ENCODE results near the gene POLR1G.

POLR1G gene

DNA sequence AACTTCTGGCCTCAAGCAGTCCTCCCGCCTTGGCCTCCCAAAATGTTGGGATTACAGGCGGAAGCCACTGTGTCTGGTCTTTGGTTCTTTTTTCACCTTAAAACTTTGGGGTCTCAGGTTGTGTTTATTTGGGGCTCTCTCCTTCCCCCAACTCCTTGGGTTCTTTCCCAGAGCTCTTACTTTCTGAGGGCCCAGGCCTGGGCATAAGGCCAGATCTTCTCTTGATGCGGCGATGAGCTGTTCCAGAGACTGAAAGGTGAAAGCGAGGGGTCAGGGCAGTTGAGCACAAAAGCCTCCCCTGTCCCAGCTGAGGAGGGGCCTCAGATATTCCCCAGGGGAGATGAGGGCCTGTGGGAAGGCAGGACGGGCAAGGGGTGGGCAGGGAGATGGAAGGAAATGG lies 7.1 kb downstream of the POLR1G start:
- TF ChIP-seq TAF1 (IDR thresholded peaks at IDR 0.05; ENCODE audit: borderline replicate concordance, insufficient read depth, low read length) (no peak), FOXP2 (optimal IDR thresholded peaks at IDR 0.05; ENCODE audit: borderline replicate concordance, extremely low read depth, extremely low read length, insufficient read depth) (no peak), POLR2AphosphoS5 (IDR thresholded peaks at IDR 0.05; ENCODE audit: low read depth, low read length) (no peak), SIN3A (IDR thresholded peaks at IDR 0.05; ENCODE audit: borderline replicate concordance, insufficient read depth, low read length) (no peak)
- TF ChIP-seq, protein P1, sequence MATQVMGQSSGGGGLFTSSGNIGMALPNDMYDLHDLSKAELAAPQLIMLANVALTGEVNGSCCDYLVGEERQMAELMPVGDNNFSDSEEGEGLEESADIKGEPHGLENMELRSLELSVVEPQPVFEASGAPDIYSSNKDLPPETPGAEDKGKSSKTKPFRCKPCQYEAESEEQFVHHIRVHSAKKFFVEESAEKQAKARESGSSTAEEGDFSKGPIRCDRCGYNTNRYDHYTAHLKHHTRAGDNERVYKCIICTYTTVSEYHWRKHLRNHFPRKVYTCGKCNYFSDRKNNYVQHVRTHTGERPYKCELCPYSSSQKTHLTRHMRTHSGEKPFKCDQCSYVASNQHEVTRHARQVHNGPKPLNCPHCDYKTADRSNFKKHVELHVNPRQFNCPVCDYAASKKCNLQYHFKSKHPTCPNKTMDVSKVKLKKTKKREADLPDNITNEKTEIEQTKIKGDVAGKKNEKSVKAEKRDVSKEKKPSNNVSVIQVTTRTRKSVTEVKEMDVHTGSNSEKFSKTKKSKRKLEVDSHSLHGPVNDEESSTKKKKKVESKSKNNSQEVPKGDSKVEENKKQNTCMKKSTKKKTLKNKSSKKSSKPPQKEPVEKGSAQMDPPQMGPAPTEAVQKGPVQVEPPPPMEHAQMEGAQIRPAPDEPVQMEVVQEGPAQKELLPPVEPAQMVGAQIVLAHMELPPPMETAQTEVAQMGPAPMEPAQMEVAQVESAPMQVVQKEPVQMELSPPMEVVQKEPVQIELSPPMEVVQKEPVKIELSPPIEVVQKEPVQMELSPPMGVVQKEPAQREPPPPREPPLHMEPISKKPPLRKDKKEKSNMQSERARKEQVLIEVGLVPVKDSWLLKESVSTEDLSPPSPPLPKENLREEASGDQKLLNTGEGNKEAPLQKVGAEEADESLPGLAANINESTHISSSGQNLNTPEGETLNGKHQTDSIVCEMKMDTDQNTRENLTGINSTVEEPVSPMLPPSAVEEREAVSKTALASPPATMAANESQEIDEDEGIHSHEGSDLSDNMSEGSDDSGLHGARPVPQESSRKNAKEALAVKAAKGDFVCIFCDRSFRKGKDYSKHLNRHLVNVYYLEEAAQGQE (IDR thresholded peaks at IDR 0.05; ENCODE audit: insufficient read depth in 1 of 2, low read depth in 2 of 2, low read length in 2 of 2) = no peak

GRCh38 chr19:45414468-45414867 lies 8.0 kb downstream of the POLR1G start:
- TF ChIP-seq, protein P1 (IDR thresholded peaks at IDR 0.05; ENCODE audit: insufficient read depth in 1 of 2, low read depth in 2 of 2, low read length in 2 of 2) = no peak
- TF ChIP-seq TAF1 (IDR thresholded peaks at IDR 0.05; ENCODE audit: borderline replicate concordance, insufficient read depth, low read length) (no peak), FOXP2 (optimal IDR thresholded peaks at IDR 0.05; ENCODE audit: borderline replicate concordance, extremely low read depth, extremely low read length, insufficient read depth) (no peak), SIN3A (IDR thresholded peaks at IDR 0.05; ENCODE audit: borderline replicate concordance, insufficient read depth, low read length) (no peak), POLR2AphosphoS5 (IDR thresholded peaks at IDR 0.05; ENCODE audit: low read depth, low read length) (no peak)

DNA sequence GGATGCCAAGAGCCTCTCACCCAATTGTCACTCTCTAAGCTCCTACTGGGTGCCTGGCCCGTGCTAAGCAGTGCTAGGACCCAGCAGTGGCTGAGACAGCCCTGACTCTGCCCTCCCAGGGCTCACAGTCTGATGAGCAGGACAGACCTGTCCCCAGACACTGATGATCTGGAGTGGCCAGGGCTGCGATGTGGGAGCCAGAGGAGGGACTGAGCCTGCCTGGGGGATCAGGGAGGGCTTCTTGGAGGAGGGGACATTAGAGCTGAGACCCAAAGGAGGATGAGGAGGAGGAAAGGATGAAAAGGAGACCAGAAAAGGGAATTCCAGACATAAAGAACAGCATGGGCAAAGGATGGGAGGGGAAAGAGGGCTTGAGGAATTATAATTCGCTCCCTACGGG lies 10.7 kb downstream of the POLR1G start:
- TF ChIP-seq SIN3A (IDR thresholded peaks at IDR 0.05; ENCODE audit: borderline replicate concordance, insufficient read depth, low read length) (no peak), FOXP2 (optimal IDR thresholded peaks at IDR 0.05; ENCODE audit: borderline replicate concordance, extremely low read depth, extremely low read length, insufficient read depth) (no peak), POLR2AphosphoS5 (IDR thresholded peaks at IDR 0.05; ENCODE audit: low read depth, low read length) (no peak), TAF1 (IDR thresholded peaks at IDR 0.05; ENCODE audit: borderline replicate concordance, insufficient read depth, low read length) (no peak)
- TF ChIP-seq, protein P1 (IDR thresholded peaks at IDR 0.05; ENCODE audit: insufficient read depth in 1 of 2, low read depth in 2 of 2, low read length in 2 of 2) = no peak

- TF ChIP-seq, protein P1 (IDR thresholded peaks at IDR 0.05; ENCODE audit: insufficient read depth in 1 of 2, low read depth in 2 of 2, low read length in 2 of 2) = no peak
- TF ChIP-seq SIN3A (IDR thresholded peaks at IDR 0.05; ENCODE audit: borderline replicate concordance, insufficient read depth, low read length) (no peak), POLR2AphosphoS5 (IDR thresholded peaks at IDR 0.05; ENCODE audit: low read depth, low read length) (no peak), TAF1 (IDR thresholded peaks at IDR 0.05; ENCODE audit: borderline replicate concordance, insufficient read depth, low read length) (no peak), FOXP2 (optimal IDR thresholded peaks at IDR 0.05; ENCODE audit: borderline replicate concordance, extremely low read depth, extremely low read length, insufficient read depth) (no peak)
Observed at GRCh38 chr19:45418802-45419201, 12.4 kb downstream of the POLR1G start.

DNA sequence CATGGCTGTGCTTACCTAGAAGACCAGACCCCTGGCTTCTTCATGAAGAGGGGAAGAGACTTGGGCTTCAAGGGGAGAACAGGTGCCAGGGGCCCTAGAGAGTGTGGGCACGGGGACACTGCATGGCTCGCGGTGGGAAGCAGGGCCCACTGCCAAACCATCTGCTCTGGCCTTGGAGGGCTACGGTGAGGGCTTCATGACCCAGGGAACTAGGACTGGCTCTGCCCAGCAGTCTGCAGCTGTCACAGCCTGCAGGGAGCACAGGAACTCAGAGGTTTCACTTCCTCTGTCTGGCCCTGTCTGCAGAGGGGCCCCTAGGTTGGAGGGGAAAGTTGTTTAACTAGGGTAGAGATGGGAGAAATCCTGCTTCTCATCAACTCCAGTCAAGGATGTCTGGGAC lies 13.0 kb downstream of the POLR1G start:
- TF ChIP-seq, protein P1 (IDR thresholded peaks at IDR 0.05; ENCODE audit: insufficient read depth in 1 of 2, low read depth in 2 of 2, low read length in 2 of 2) = no peak
- TF ChIP-seq TAF1 (IDR thresholded peaks at IDR 0.05; ENCODE audit: borderline replicate concordance, insufficient read depth, low read length) (no peak), POLR2AphosphoS5 (IDR thresholded peaks at IDR 0.05; ENCODE audit: low read depth, low read length) (no peak), FOXP2 (optimal IDR thresholded peaks at IDR 0.05; ENCODE audit: borderline replicate concordance, extremely low read depth, extremely low read length, insufficient read depth) (no peak), SIN3A (IDR thresholded peaks at IDR 0.05; ENCODE audit: borderline replicate concordance, insufficient read depth, low read length) (no peak)

Data from PFSK-1 (cell line).